Uterus (tissue), 2 donors: ENCODE results near the gene CADM2.

ENCODE experiments used
- CTCF ChIP-seq, 4 experiments: fragments of 200-600 bp in 2 of 4; fragments of 450-650 bp in 2 of 4; sonication (generic) in 2 of 4; IDR thresholded peaks; one replicate each; pipeline ENCODE4 v1.5.1; 2016 to 2019; ENCODE audit warnings: antibody characterized with exemption in 4 of 4, mild to moderate bottlenecking in 2 of 4, moderate library complexity in 1 of 4
- POLR2A ChIP-seq, 2 donors: fragments of 450-650 bp; IDR thresholded peaks; one replicate each; pipeline ENCODE4 v1.6.1; 2016; ENCODE audit warnings: antibody characterized with exemption in 2 of 2, mild to moderate bottlenecking in 1 of 2, moderate library complexity in 1 of 2

DNA sequence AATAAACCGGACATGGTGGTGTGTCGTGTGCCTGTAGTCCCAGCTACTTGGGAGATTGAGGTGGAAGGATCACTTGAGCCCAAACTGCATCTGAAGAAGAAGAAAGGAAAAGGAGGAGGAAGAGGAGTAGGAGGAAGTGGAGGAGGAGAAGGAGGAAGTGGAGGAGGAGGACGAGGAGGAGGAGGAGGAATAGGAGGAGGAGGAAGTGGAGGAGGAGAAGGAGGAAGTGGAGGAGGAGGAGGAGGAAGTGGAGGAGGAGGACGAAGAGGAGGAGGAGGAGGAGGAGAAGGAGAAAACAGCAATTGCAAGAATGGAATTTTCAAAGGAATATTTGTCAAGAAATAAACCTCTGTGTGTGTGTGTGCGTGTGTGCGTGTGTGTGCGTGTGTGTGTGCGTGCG, 528.6 kb downstream of the CADM2 start:
- TF ChIP-seq CTCF (IDR thresholded peaks at IDR 0.05) (no peak), POLR2A (IDR thresholded peaks at IDR 0.05) (no peak)
